HUDEP-2 (cell line): ENCODE measurements around the gene PRSS1.
A peak's percentile ranks its signal among the peaks of the same experiment; 100 is the strongest.
"Not testable (repeated sequence)": the region's sequence is repeated elsewhere in the genome, so short reads cannot be mapped to it uniquely, and the experiment has no call there.

Source experiments
- DNase-seq, 76 experiments: peaks; one replicate each; lab custom pipeline; 2025; ENCODE audit not compliant: unreplicated experiment in 76 of 76; lab: John Stamatoyannopoulos, UW

Gene PRSS1

GRCh38 chr7:142772673-142773072, 23.4 kb downstream of the PRSS1 start:
- DNase-seq: no peak

- no peak for DNase-seq
Observed at GRCh38 chr7:142773230-142773629, 24.0 kb downstream of the PRSS1 start.

- no peak for DNase-seq
Observed at GRCh38 chr7:142773937-142774744, 24.9 kb downstream of the PRSS1 start.

- no peak for DNase-seq
Observed at GRCh38 chr7:142774826-142775225, 25.6 kb downstream of the PRSS1 start.

GRCh38 chr7:142775351-142776115, 26.3 kb downstream of the PRSS1 start:
- not testable (repeated sequence) for DNase-seq

- no peak for DNase-seq
Observed at GRCh38 chr7:142776206-142776844, 27.1 kb downstream of the PRSS1 start.

- not testable (repeated sequence) for DNase-seq
Observed at GRCh38 chr7:142776845-142777225, 27.6 kb downstream of the PRSS1 start.

GRCh38 chr7:142777318-142777717, 28.0 kb downstream of the PRSS1 start:
- DNase-seq: no peak

- peak in 72 of 76 experiments; percentile 15 to 84 (median 68) for DNase-seq
Observed at GRCh38 chr7:142782922-142783900, 33.9 kb downstream of the PRSS1 start.

GRCh38 chr7:142784096-142784495, 34.8 kb downstream of the PRSS1 start:
- DNase-seq: no peak

GRCh38 chr7:142784716-142785115, 35.4 kb downstream of the PRSS1 start:
- DNase-seq: no peak

- DNase-seq: no peak
Observed at GRCh38 chr7:142785841-142786250, 36.6 kb downstream of the PRSS1 start.

GRCh38 chr7:142787034-142787768, 37.9 kb downstream of the PRSS1 start:
- no peak for DNase-seq

- no peak for DNase-seq
Observed at GRCh38 chr7:142787783-142788182, 38.5 kb downstream of the PRSS1 start.

GRCh38 chr7:142788303-142789289, 39.3 kb downstream of the PRSS1 start:
- DNase-seq: peak in 1 of 76 experiments; percentile 1

- no peak for DNase-seq
Observed at GRCh38 chr7:142789441-142789840, 40.2 kb downstream of the PRSS1 start.

- DNase-seq: no peak
Observed at GRCh38 chr7:142790056-142790455, 40.8 kb downstream of the PRSS1 start.

- DNase-seq: peak in 20 of 76 experiments; percentile 3 to 54 (median 14)
Observed at GRCh38 chr7:142790555-142790954, 41.3 kb downstream of the PRSS1 start.
